Heart left ventricle (tissue), 16 donors: ENCODE measurements around the gene CRADD. TPM values are rescaled to one million over a fixed set of nuclear protein-coding genes. Genes with fewer than 3 reads are reported as not detected.

Source experiments
- ATAC-seq, 4 donors: fragments of 200-7000 bp; cut with Tn5 transposase; one replicate each; pipeline ENCODE4 v1.9.1; 2020 to 2022; ENCODE audit warnings: moderate library complexity in 4 of 4, mild to moderate bottlenecking in 3 of 4, moderate number of reproducible peaks in 1 of 4
- DNase-seq, 5 donors: peaks; one replicate each; pipeline ENCODE4 v3.0.0-alpha.2; 2020
- H3K27ac ChIP-seq, 12 donors: fragments of 200-600 bp; sonication (generic) in 4 of 12; one replicate each; pipeline versions ENCODE4 v1.5.0 to v1.8.0; 2016 to 2022; ENCODE audit warnings: mild to moderate bottlenecking in 2 of 12
- H3K27me3 ChIP-seq, 9 donors: fragments of 200-600 bp; sonication (generic) in 2 of 9; one replicate each; pipeline versions ENCODE4 v1.5.1 to v1.8.0; 2016 to 2022; ENCODE audit warnings: mild to moderate bottlenecking in 3 of 9
- H3K36me3 ChIP-seq, 9 donors: fragments of 200-600 bp; sonication (generic) in 2 of 9; one replicate each; pipeline versions ENCODE4 v1.5.0 to v1.8.0; 2018 to 2022; ENCODE audit warnings: mild to moderate bottlenecking in 2 of 9
- H3K4me1 ChIP-seq, 12 donors: fragments of 200-600 bp; sonication (generic) in 4 of 12; one replicate each; pipeline versions ENCODE4 v1.5.0 to v1.8.0; 2016 to 2022; ENCODE audit warnings: mild to moderate bottlenecking in 3 of 12
- H3K4me3 ChIP-seq, 12 donors: fragments of 200-600 bp; sonication (generic) in 4 of 12; one replicate each; pipeline versions ENCODE4 v1.5.0 to v1.8.0; 2017 to 2022; ENCODE audit warnings: mild to moderate bottlenecking in 9 of 12, moderate library complexity in 4 of 12
- H3K9me3 ChIP-seq, 12 donors: fragments of 200-600 bp; sonication (generic) in 4 of 12; one replicate each; pipeline versions ENCODE4 v1.5.0 to v1.8.0; 2016 to 2022; ENCODE audit warnings: mild to moderate bottlenecking in 1 of 12
- POLR2A ChIP-seq, 2 donors: fragments of 450-650 bp; IDR thresholded peaks; one replicate each; pipeline ENCODE4 v1.6.1; 2017; ENCODE audit warnings: antibody characterized with exemption in 2 of 2, mild to moderate bottlenecking in 2 of 2, moderate library complexity in 2 of 2
- WGBS, 4 donors: extraction: QIAGEN DNeasy Blood & Tissue Kit in 2 of 4; methylation state at CpG; one replicate each; pipeline versions ENCODE4 v1.1.5 to v1.1.7; 2013 to 2018; 5-methylcytosine and 5-hydroxymethylcytosine counted together
- intact Hi-C, 10 donors: fragments of 100-400 bp; cut with DNase I; formaldehyde crosslinking; loops; one replicate each; pipeline versions ENCODE4 v1.11.1 to v1.14.2; 2022
- polyA plus RNA-seq, 2 donors: library from polyadenylated mRNA; stranded (reverse); fragments of 200-250 nt; gene quantifications; one replicate each; pipeline ENCODE4 v1.2.3, GENCODE V29; 2013
- total RNA-seq, 9 donors: library from RNA; depleted of rRNA in 2 of 9; stranded (reverse); fragments of >200 nt in 2 of 9; fragmentation: NEBNext Ultra II Directional in 3 of 9; extraction: Animal tissue kit (Norgen Biotek cat#: 25700) in 3 of 9; gene quantifications; one replicate each; pipeline versions ENCODE4 v1.1.0 to v1.2.4, GENCODE V29; 2016 to 2023
- TF ChIP-seq, protein P1 (sequence below), 12 donors: fragments of 200-600 bp; sonication (generic) in 4 of 12; IDR thresholded peaks; one replicate each; pipeline versions ENCODE4 v1.5.0 to v1.8.0; 2018 to 2022; ENCODE audit warnings: antibody characterized with exemption in 12 of 12, mild to moderate bottlenecking in 5 of 12
- donor health status: ischemic (EF 13 %, LVEDD 7.1; RV severe dilation, severe dysfunction).
- donor health status: healthy with polysubstance abuse.
- donor health status: DM: no; HTN: yes; CAD: no.
- donor health status: DM: no; HTN: no; CAD: no.
- donor health status: ischemic (EF 25% LVEDD 6.9; RV normal size, moderate dysfunction).
- donor health status: ischemic (EF 25% LVEDD 5.7; RV mildly dilated, moderate dysfunction).
- donor health status: healthy.
- donor health status: DM: yes; HTN: yes; CAD: no.
- donor health status: ischemic (EF 35%, LVEDD 5.7; RV mildly dilated, moderate dysfunction).
- donor health status: nonischemic (EF 11% LVEDD 7.7; RV severe dilation, severe dysfunction).
- donor health status: DM: yes; HTN: yes; CAD: no.
- donor health status: PGD.
- donor health status: ischemic (EF 29% LVEDD 5.4; RV normal size, mild dysfunction).
- donor health status: nonischemic (EF 23%, LVEDD 6.1; RV moderate dilation, normal function).

Gene CRADD
- total and polyA plus RNA-seq, 11 donors, result 11.0 to 100 (median 44.5) TPM

DNA sequence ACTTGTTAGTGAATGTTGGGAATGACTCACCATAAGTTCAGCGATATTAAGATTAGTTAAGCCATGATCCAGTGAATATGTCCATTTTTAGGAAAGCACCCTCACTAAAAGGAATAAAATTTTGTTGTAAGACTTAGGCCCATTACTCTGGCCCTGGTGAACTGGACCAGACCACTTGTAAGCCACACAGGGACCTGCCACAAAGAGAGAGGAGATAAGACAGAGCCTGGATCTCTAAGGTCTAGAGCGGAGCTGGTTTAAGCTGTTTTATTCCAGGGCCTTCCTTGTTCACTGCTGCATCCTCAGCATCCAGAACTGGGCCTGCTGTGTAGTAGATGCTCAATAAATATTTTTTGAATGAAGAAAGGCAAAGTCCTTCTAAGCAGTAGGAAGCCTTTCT lies 79.1 kb downstream of the CRADD start:
- H3K4me1 ChIP-seq, result peaks cover 0 to 48% (median 30%) of the 10 kb centered on the region in 12 donors
- intact Hi-C loops, result loop anchor here in 1 of 10 donors (5.0 kb wide), 1 partner anchor 164 kb away; no protein-coding TSS in a partner anchor
- ATAC-seq (no peak), DNase-seq (no peak)
- TF ChIP-seq, protein P1, sequence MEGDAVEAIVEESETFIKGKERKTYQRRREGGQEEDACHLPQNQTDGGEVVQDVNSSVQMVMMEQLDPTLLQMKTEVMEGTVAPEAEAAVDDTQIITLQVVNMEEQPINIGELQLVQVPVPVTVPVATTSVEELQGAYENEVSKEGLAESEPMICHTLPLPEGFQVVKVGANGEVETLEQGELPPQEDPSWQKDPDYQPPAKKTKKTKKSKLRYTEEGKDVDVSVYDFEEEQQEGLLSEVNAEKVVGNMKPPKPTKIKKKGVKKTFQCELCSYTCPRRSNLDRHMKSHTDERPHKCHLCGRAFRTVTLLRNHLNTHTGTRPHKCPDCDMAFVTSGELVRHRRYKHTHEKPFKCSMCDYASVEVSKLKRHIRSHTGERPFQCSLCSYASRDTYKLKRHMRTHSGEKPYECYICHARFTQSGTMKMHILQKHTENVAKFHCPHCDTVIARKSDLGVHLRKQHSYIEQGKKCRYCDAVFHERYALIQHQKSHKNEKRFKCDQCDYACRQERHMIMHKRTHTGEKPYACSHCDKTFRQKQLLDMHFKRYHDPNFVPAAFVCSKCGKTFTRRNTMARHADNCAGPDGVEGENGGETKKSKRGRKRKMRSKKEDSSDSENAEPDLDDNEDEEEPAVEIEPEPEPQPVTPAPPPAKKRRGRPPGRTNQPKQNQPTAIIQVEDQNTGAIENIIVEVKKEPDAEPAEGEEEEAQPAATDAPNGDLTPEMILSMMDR (IDR thresholded peaks at IDR 0.05), result no peak
- TF ChIP-seq POLR2A (IDR thresholded peaks at IDR 0.05), result no peak
- no peaks in the 10 kb centered on the region for H3K27me3 ChIP-seq
- peaks cover 0 to 6% (median 0%) of the 10 kb centered on the region in 12 donors for H3K9me3 ChIP-seq
- no peaks in the 10 kb centered on the region for H3K36me3 ChIP-seq
- WGBS, 4 donors, result 98 to 100% (median 99%) methylated on average over 2 of the region's 2 CpGs
- no peak overlapping the region for H3K27ac ChIP-seq
- no peak overlapping the region for H3K4me3 ChIP-seq

DNA sequence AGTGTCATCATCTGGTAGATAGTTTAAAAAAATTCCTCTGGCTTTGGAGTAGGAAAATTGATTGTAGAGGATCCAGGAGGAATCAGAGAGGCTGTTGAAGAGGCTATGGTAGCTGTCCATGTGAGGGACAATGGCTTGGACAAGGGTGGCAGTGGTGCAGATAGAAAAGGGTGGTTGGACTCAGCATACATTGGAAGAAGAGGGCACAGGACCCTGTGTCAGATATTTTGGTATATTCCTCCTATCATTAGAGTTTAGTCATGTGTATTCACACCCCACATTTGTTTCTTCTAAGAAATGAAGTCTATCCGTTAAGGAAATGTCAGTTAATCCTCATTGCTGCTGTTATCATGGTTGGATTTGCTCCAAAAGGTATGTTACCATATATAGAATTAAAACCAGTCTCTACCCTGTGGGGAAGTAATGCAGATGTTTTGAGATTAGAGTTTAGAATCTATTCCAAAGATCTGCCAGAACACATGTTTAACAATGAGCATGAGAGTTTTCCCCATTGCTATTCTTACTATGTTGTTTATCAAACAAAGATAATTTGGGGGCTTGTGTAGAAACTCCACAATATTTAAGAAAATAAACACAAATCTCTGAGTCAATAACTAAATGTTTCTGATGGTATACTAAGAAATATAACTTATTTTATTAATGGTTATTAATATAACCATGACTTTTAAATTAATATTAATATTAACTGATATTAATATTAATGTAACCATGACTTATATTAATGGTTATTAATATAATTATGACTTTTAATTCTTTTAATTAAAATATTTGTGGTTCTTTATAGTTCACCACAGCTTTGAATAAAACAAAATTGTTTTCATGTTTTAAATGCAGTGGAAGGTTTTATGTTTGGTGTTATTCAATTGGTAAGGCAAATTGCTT lies 80.9 kb downstream of the CRADD start:
- Histone ChIP-seq H3K9me3 (no peaks in the 10 kb centered on the region), H3K4me1 (peaks cover 0 to 57% (median 41%) of the 10 kb centered on the region in 12 donors), H3K4me3 (no peak overlapping the region), H3K27ac (no peak overlapping the region), H3K36me3 (no peaks in the 10 kb centered on the region), H3K27me3 (no peaks in the 10 kb centered on the region)
- intact Hi-C loops, result loop anchor here in 1 of 10 donors (5.0 kb wide), 1 partner anchor 166 kb away; no protein-coding TSS in a partner anchor
- TF ChIP-seq, protein P1 (IDR thresholded peaks at IDR 0.05), result no peak
- TF ChIP-seq POLR2A (IDR thresholded peaks at IDR 0.05), result no peak
- WGBS, 4 donors, result 33 to 50% (median 41%) methylated on average over 1 of the region's 1 CpG
- peak in 1 of 4 donors; percentile 18 for ATAC-seq
- no peak for DNase-seq

DNA sequence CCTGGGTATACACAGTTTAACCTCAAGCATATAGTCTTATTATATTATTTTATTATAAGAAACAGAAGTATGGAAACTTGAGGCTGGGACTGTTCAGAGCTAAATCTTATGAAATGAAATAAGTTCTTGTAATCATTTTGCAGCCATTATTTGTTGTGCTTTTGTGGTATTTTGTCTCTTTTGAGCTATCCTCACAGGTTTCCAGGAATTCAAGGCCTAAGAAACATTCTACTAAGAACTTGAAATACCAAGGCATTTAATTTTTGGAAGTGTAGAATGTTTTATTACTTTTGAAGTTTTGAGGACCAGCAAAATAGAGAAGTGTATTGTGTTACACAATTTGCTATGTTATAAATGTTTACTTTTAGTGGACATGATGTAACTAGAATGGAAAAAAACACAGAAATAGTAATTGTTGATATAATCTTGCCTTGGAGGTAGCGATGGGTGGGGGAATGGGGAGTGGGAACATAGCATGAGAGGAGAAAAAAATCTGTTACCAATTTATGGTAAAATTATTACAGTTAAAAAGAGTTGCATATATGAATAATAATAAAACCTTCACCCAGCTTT lies 81.7 kb downstream of the CRADD start:
- DNase-seq, result no peak
- Histone ChIP-seq H3K4me3 (no peak overlapping the region), H3K4me1 (peaks cover 0 to 59% (median 42%) of the 10 kb centered on the region in 12 donors), H3K27ac (peak overlapping the region in 6 of 12 donors; percentile 10 to 46 (median 24)), H3K27me3 (no peaks in the 10 kb centered on the region), H3K36me3 (no peaks in the 10 kb centered on the region), H3K9me3 (no peaks in the 10 kb centered on the region)
- ATAC-seq, result no peak
- intact Hi-C loops, result loop anchor here in 1 of 10 donors (5.0 kb wide), 1 partner anchor 167 kb away; no protein-coding TSS in a partner anchor
- 65 to 87% (median 71%) methylated on average over 1 of the region's 1 CpG for WGBS, 4 donors
- TF ChIP-seq, protein P1 (IDR thresholded peaks at IDR 0.05), result no peak
- no peak for TF ChIP-seq POLR2A (IDR thresholded peaks at IDR 0.05)
